Measurements from ENCODE around the gene OR2D3.
"Not testable (repeated sequence)": the region's sequence is repeated elsewhere in the genome, so short reads cannot be mapped to it uniquely, and the experiment has no call there.

The OR2D3 gene, protein sequence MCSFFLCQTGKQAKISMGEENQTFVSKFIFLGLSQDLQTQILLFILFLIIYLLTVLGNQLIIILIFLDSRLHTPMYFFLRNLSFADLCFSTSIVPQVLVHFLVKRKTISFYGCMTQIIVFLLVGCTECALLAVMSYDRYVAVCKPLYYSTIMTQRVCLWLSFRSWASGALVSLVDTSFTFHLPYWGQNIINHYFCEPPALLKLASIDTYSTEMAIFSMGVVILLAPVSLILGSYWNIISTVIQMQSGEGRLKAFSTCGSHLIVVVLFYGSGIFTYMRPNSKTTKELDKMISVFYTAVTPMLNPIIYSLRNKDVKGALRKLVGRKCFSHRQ

DNA sequence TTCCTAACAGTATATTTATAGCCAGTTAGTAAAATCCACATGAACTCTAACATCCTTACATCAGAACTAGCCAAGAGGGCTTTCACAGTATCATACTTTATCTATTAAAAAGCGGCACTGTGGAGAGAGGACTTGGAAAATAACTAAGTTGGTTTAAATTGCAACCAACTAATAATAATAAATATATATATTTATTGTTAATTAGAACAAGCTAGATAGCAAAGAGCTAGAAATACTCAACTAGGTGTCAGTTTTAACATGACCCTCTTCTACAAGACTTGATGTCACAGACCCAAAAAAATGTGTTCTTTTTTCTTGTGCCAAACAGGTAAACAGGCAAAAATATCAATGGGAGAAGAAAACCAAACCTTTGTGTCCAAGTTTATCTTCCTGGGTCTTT, at the start of gene OR2D3:
Gene OR2D3 (plus strand): TSS at position 301 of the 400 bp plus-strand sequence. CDS start 0 bp downstream, at position 301.
- DNase-seq = no peak

DNA sequence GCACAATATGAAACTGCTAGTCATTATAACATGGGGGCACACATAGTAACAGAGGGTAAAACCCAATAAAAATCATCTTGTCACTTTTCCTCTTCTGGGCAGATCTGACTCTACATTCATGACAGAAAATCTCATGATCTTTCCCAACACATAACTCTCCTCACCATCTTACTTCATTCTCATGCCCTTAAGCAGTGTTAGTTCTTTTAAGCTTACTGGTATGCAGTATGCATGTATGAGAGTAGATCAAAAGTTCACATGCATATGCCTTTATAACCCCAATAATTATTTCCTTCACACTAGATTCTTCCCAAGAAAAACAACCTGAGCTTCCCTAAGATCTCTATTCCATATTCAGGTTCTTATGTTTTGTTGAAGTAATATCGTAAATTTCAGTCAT, 49.5 kb upstream of the OR2D3 start:
- DNase-seq = no peak

DNA sequence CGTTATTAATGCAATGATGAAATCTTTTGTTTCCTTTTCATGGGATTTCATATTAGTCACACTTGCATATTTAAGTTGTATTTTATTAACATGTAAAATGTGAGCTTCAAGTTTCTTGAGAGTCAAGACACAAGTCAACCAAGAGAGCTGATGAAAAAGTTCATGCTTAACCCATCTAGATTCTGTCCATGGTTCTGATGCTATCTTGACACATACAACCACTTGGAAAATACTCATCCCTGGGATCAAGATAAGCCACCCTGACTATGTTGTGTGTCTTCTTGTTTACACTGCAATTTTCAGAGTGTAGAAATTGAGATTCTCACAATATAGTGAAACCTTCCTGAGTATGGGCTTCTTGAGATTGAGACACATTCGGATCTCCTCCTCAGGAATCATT, 45.0 kb upstream of the OR2D3 start:
- no peak for DNase-seq

DNA sequence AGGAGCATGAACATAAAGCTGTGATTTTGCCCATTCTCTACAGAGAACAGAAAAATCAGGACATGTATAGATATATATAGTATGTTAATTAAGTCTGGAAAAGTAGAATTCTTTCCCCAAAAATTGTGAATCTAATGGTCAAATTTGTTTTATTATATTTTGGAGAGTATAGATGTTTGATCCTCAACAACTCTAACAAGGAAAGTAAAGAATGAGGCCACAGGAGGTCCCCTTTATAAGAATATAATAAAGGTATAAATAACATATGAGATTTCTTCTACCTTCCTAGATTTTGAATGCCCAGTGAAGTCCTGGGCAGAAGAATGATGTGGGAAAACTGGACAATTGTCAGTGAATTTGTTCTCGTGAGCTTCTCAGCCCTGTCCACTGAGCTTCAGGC, 44.5 kb upstream of the OR2D3 start, which contains the start of gene OR10A4:
Gene OR10A4 (plus strand): TSS at position 301 of the 400 bp plus-strand sequence. CDS start 23 bp downstream, at position 324.
- DNase-seq = no peak

DNA sequence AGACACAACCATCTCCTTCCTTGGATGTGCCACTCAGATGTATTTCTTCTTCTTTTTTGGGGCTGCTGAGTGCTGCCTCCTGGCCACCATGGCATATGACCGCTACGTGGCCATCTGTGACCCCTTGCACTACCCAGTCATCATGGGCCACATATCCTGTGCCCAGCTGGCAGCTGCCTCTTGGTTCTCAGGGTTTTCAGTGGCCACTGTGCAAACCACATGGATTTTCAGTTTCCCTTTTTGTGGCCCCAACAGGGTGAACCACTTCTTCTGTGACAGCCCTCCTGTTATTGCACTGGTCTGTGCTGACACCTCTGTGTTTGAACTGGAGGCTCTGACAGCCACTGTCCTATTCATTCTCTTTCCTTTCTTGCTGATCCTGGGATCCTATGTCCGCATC, 43.9 kb upstream of the OR2D3 start:
- no peak for DNase-seq

DNA sequence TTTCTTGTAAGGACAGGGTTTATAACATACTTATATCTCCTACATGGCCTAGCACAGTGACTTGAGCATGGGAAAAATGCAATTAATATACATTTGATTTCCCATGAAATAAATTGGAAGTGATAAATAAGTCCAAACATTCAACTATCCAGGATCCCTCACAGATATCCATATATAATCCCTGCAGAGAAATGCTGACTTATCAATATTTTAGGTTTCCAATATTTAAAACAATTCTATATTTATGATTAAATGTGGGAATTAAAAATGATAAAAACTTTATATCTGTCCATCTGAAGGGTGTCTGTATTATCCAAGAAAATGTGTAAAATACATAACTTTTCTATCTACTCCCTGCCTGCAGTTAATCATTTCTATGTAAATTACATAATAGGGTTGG, 38.1 kb upstream of the OR2D3 start:
- no peak for DNase-seq

DNA sequence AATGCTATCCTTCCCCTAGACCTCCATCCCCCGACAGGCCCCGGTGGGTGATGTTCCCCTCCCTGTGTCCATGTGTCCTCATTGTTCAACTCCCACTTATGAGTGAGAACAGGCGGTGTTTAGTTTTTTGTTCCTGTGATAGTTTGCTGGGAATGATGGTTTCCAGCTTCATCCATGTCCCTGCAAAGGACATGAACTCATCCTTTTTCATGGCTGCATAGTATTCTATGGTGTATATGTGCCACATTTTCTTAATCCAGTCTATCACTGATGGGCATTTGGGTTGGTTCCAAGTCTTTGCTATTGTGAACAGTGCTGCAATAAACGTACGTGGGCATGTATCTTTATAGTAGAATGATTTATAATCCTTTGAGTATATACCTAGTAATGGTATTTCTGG, 33.1 kb upstream of the OR2D3 start:
- DNase-seq = not testable (repeated sequence)

DNA sequence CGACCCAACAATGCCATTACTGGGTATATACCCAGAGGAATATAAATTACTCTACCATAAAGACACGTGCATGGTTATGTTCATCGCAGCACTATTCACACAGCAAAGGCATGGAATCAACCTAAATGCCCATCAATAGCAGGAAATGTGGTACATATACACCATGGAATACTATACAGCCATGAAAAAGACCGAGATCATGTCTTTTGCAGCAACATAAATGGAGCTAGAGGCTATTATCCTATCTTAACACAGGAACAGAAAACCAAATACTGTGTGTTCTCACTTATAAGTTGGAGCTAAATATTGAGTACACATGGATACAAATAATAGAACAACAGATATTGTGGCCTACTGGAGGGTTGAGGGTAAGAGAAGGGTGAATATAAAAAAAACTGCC, 32.0 kb upstream of the OR2D3 start:
- no peak for DNase-seq

DNA sequence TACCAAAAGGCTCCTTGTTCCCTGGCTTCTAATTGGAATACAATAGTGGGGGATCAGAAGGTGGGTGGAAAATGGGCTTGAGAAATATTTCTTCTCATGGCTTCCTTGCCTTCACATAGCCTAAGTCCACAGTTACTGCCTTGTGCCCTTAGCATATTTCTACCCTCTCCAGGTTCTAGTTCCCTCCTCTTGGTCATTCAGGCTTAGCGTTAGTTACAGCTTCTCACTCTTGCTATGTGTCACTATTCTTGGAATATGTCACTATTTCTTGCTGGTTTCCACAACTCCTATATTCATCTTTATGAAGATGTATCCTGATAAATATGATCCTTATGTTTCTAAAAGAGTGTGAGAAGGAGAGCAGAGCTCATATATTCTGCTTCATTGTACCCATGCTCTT, 31.0 kb upstream of the OR2D3 start:
- no peak for DNase-seq

DNA sequence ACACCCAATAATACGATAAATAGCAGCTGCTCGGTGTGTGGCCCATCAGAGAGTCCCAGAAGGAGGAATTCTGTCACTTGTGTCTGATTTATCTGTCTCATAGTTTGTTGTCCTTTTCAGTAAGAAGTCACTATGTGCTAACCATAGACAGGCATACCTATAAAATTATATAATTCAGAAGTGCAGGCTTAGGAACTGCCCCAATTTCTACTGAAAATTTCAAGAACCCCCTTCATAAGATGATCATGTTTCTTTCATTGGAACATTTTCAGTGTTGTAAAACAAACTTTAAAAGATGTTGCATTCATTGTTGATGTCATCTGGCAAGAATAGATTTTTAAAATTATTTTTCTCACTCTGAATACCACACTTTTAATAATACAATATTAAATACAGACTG, 28.4 kb upstream of the OR2D3 start, which contains the start of gene OR2D2:
Gene OR2D2 (minus strand): TSS at position 101 of the 400 bp plus-strand sequence. CDS start 0 bp downstream, at position 101.
- no peak for DNase-seq

DNA sequence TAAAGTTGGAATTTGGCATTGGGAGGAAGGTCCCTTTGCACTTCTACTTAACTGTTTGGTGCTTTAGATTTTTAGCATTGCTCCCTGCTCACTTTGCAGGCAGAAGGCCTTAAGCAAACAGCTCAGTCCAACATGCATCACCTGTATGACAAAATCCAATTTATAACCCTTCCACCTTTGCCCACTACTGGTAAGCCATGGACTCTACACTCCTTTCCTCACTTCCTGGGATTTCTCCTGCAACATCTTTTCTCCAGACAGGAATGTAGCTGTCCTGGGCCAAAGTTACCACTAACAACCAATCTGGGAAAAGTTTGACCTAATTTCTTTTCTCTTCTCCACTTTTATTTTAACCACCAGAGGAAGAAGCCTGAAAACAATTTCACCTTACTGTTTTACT, 26.7 kb upstream of the OR2D3 start:
- no peak for DNase-seq

DNA sequence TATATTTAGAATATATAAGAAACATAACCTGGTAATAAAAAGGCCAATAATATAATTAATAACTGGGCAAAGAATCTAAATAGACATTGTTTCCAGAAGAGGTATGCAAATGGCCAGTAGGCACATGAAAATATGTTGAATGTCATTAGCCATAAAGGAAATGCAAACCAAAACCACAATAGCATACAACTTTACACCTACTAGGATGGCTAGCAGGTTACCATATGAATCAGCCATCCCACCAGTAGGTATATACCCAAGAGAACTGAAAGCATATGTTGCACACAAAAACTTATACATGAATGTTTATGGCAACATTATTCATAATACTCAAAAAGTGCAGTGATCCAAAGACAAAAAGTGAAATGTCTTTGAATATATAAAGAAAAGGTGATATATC, 25.8 kb upstream of the OR2D3 start:
- DNase-seq = no peak

DNA sequence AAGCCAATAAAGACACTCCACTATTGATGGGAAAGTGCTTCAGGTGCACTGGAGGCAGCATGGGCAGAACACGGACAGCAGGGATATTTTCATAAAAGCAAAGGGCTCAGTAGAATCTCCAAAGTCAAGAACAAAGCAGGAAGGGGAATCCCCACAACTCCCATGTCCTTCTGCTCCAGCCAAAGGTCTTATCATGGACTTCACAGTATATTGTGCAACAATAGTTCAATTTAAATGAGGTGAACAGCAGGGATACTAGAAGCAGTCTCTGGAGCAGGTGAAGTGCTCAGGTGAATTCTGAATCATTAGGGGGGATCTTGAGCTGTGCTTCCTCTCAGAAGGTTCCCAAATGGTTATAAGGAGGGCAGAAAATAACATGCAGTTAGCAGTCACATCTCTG, 21.9 kb upstream of the OR2D3 start:
- DNase-seq = no peak

DNA sequence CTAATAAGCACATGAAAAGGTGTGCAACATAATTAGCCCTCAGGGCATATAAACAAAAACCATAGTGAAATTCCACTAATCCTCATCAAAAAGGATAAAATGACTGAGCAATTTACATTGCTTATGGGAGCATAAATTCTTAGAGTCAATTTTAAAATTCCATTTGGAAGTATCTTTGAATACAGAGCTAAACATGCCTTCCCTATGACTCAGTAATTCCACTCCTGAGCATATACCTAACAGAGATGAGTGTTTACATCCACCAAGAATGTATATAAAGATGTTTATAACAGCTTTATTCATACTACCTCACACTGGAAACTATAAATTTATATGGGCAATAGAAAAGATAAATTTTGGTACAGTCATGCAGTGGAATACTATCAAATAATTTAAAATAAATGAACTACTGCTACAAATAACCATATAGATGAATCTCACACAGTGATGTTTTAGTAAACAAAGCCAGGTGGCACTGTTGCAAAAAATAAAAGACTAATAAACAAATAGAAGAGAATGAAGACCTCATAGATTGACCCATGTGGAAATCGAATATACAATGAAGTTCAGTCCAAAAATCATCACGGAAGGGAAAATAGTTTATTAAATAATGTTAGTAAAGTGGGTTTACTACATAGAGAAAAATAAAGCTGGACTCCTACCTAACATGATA, 20.3 kb upstream of the OR2D3 start:
- DNase-seq = no peak

DNA sequence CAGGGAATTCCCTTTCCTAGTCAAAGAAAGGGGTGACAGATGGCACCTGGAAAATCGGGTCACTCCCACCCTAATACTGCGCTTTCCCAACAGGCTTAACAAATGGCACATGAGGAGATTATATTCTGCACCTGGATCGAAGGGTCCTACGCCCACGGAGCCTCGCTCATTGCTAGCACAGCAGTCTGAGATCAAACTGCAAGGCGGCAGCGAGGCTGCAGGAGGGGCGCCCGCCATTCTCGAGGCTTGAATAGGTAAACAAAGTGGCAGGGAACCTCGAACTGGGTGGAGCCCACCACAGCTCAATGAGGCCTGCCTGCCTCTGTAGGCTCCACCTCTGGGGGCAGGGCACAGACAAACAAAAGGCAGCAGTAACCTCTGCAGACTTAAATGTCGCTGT, 16.0 kb upstream of the OR2D3 start:
- DNase-seq = not testable (repeated sequence)

DNA sequence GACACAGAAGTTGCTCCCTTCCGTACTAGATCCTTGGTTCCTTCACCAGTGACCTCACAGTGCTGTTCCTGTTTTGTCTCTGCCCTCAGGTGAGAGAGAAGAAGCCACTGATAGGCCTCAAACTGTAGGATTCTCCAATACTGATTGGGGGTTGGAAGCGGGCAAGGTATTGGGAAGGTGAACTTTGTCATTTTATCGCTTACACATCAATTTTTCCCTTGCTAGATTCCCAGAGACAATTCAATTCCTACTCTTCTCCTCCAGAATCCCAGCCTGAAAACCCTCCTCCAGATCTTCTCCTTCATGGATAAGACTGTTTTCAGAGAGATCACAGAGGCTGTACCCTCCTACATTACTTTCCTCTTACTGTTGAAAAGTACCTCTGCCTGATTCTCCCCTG, 9.4 kb upstream of the OR2D3 start:
- DNase-seq = no peak

DNA sequence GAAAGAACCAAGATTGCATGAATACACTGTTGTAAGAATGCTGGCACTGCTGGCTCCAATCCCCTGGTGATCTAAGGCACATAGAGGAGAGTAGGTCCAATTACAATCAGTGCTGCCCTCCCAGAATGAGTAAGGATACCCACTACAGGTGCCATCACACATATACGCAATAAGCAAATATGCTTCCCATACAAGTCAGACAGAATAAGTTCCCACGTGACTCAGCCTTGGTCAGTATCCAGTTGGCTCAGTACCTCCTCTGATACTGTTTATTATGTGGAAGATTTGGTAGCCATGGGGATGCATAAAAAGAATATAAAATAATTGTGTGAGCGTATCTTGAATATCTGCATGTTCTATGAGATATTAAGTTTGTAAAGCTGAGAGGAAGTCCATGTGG, 8.9 kb upstream of the OR2D3 start:
- DNase-seq = no peak

DNA sequence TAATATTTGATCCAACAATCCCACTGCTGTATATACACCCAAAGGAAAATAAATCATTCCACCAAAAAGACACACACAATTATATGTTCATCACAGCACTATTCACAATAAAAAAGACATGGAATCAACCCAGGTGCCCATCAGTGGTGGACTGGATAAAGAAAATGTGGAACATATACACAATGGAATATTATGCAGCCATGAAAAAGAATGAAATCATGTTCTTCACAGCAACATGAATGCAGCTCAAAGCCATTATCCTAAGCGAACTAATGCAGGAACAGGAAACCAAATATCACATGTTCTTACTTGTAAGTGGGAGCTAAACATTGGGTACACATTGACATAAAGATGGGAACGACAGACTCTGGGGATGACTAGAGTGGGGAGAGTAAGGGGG, 1.1 kb upstream of the OR2D3 start:
- DNase-seq = no peak

DNA sequence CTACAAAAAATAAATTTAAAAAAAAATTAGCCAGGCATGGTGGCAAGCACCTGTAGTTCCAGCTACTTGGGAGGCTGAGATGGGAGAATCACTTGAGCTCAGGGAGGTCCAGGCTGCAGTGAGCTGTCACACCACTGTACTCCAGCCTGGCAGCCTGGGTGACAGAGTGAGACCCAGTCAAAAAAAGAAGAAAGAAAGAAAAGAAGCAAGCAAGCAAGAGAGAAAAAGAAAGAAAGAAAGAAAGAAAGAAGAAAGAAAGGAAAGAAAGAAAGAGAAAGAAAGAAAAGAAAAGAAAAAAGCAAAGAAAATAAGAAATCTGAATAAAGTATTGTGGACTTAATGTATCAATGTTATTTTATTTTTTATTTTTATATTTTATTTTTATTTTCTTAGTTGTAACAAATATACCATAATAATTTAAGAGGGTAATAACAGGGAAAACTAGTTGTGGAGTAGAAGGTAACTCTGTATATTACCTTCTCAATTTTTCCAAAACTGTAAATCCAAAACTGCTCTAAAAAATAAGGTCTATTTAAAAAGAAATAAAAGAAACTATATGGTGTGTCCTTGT, 4.3 kb downstream of the OR2D3 start:
- no peak for DNase-seq

DNA sequence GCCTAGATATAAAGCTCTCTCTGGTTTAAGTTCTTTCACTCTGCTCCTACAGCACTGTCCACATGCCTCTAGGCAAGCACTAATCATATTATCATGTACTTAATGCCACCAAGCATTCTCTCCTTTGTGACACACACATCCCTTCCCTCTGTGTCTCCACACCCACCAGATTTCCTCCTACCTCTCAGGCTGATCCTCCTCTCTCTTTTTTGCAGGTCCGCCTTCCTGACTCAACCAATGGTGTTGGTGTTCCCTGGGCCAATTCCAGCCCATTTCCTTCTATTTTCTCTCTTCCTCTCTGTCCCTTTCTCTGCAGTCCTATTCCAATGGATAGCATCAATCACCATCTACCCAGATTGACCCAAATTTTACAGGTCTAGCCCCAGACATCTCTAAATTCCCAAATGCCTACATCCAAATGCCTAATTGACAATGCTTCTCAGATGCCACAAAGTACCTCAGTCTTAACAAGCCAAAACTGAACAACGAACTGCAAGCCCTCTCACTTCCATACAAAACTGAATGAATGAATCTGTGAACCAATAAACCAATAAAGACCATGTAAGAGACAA, 4.9 kb downstream of the OR2D3 start:
- peak; percentile 19 for DNase-seq

DNA sequence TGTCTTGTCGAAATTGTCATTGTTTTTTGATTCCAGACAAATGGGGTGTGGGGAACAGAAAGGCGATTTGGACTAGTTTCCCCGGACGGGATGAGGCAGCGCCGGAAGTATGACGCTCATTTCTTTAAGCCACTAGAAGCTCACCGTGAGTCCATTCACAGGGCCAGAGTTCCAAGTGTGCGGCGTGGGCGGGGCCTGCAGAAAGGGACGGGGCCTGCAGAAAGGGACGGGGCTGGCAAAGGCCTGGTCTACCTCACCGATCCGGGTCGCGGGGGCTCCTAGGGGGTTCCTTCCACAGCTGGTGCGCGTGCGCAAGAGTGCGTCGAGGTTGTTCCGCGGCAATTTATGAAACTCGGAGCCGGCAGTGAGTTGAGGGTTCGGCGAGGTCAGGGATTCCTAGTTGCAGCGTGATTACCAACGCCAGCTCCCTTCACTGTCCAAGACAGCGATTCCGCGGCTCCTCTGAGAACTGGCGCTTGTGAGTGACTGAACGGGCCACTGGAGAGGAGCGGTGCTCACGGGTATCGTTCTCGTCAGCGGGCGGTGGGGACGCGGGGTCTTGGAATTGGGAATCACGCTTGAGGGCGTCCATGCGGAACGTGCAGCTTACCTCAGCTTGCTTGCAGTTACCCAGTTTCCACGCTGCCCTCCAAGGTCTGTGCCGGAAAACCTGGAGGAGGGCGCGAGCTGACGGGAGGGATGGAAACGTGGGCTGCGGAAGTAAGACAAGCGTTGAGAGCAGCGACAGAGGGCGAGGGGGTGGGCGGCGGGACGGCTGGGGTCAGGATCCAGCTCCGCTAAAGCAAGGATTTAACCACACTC, 5.6 kb downstream of the OR2D3 start, which contains the start of gene ZNF215:
Gene ZNF215 (plus strand): TSS at position 219 of the 822 bp plus-strand sequence. CDS start 5,847 bp downstream, outside the sequence.
- DNase-seq = peak; percentile 88

DNA sequence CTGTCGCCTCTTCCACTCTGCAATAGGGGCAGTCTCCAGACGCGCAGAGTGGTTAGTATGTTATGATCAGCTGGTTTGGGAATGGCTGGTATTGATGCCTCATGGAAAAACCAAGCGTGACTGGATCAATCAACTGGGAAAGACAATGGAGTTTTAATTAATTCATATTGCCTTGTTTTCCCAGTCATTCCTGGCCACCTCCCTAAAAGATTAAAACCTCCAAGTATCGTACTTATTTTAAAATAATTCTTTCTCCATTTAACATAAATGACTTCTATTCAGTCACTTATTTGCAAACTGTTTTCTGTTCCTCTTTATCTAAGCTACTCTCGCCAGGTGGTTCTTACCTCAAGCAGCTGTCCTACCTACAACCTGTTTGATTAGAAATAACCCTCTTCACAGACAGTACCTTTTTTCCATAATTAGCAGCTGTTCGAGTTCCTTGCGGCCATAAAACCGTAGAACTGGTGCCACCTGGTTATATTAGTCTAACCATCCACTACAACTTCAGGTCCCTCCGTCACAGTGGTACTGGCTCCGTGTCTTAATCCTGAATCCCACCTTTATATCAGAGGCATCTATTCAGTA, 6.3 kb downstream of the OR2D3 start:
- DNase-seq = no peak
